Measurements from ENCODE around the gene ERN1.
"Not testable (repeated sequence)": the region's sequence is repeated elsewhere in the genome, so short reads cannot be mapped to it uniquely, and the experiment has no call there.

The ERN1 gene

GRCh38 chr17:64022611-64023063, 107.3 kb downstream of the ERN1 start:
- FAIRE-seq = no peak

DNA sequence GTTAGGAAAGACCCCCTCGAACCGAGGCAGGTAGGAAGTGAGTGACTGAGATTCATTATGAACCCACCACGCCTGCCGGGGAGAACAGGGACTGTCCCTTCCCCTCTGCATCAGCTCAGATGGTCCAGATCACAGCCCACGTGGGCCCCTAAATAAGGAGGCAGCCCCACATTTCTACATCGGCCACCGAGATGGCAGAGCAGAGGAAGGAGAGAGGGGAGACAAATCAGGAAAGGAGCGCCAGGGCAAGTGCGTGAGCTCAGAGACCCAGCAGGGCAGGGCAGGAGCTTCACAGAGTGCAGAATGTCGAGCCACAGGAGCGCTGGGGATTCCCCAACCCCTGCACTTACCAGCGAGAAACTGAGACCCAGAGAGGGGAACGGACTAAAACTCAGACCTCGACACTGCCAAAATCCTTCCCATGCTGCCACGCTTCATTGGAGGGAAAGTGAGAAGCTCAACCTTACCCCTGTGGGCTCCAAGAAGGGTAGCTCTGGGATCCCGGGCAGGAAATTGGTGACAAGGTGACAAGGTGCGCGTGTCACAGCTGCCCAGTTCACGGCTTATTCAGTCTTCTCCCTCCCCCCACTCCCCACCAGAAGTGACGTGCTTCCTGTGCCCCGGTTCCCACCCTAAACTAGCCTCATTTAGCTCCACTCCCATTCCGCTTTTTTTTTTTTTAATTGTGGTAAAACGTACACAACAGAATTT, 109.7 kb downstream of the ERN1 start, which contains the start of gene ICAM2:
Gene ICAM2 (minus strand): TSS at position 578 of the 711 bp plus-strand sequence. CDS start 13,942 bp downstream, outside the sequence.
- no peak for FAIRE-seq

GRCh38 chr17:64019551-64019961, 110.4 kb downstream of the ERN1 start:
- FAIRE-seq = not testable (repeated sequence)

- no peak for FAIRE-seq
Observed at GRCh38 chr17:64017381-64017980, 112.5 kb downstream of the ERN1 start.

- no peak for FAIRE-seq
Observed at GRCh38 chr17:64016974-64017373, 113.0 kb downstream of the ERN1 start.

DNA sequence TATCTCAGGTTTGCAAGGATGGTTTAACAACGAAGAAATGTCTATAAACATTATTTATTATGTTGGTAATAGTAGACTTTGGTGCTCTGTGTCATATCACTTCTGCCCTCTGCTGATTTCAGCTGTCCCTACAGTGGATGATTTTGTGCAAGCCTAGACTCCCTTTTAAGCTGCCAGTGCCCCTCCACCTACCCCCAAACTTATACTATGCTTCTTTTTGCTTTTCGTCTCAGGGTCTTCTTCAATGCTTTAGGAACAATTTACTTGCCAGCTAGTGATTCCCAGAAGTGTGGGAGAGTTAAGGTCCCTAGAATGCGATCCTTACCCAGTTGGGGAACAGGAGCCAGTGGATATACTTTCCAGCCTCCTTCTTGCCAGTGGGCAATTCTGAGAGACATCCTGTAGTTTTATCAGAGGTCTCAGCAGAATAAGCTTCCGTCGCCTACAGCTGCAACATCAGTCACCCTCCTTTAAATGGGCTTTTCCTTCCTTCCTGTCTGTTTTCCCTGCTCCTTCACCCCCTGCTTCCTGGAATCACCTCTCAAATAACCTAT, 113.6 kb downstream of the ERN1 start:
- no peak for FAIRE-seq

GRCh38 chr17:64015447-64015846, 114.5 kb downstream of the ERN1 start:
- FAIRE-seq = no peak

GRCh38 chr17:64009571-64010402, 120.2 kb downstream of the ERN1 start:
- no peak for FAIRE-seq

GRCh38 chr17:64008830-64009229, 121.1 kb downstream of the ERN1 start:
- no peak for FAIRE-seq

DNA sequence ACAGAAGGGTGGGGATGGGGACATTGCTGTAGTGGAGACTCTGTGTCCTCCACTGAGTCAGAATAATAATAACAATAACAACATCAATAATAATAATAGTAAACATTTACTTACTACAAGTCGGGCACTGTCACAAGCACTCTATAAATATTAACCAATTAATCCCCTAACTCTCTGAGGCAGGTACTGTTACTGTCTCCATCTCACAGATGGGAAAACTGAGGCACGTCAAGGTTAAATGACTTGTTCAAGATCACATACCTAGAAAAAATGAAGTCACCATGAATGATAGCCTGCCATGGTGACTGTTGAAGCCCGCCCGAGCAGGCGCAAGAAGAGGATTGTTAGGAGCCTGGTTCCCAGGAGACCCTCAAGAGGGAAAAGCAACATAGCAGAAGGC, 121.6 kb downstream of the ERN1 start:
- FAIRE-seq = no peak

GRCh38 chr17:64007838-64008282, 122.1 kb downstream of the ERN1 start:
- FAIRE-seq = no peak

GRCh38 chr17:64007089-64007837, 122.7 kb downstream of the ERN1 start:
- FAIRE-seq = not testable (repeated sequence)

DNA sequence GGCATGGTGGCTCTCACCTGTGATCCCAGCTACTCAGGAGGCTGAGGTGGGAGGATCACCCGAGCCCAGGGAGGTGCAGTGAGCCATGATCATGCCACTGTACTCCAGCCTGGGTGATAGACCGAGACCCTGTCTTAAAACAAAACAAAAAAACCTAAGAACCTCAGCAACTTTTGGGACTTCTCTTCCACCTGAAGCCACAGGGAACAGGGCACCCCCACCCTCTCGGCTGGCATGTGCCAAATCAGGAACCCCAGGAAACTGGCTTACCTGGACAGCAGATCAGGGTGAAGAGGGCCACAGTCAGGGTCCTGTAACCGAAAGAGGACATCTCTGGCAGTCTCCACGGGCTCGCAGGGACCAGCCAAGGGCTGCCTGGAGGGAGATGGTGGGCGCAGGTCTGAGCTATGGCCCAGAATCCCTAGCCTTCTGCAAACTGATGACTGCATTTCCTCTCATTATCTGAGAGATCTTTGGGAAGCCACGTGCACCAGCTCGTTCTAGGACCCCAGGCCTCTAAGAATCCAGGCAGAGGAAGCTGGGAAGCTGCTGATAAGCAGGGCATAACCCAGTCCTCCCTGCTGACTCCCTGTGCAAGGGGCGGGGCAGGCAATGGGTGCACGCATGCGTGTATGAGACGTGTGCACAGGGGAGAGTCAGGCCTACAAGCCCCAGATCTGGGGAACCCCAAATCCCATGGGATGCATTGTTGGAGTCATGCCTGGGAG, 123.4 kb downstream of the ERN1 start:
- no peak for FAIRE-seq

DNA sequence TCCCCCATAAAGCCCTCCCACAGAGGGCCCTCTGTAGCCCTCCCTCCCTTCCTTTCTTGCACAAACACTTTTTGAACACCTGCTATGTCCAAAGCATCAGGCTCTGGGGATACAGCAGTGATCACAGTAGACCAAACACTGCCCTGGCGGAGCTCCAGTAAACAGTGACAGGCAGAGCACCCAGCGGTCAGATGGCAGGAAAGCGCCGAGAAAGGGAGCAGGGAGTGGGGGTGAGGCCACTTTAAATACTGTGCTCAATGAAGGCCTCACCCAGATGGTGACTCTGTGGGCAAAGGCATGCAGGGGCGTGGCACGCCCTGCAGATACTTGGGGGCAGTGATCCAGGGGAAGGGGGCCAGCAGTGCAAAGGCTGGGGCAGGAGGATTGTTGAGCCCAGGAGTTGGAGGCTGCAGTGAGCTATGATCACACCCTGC, 124.2 kb downstream of the ERN1 start:
- FAIRE-seq = no peak

DNA sequence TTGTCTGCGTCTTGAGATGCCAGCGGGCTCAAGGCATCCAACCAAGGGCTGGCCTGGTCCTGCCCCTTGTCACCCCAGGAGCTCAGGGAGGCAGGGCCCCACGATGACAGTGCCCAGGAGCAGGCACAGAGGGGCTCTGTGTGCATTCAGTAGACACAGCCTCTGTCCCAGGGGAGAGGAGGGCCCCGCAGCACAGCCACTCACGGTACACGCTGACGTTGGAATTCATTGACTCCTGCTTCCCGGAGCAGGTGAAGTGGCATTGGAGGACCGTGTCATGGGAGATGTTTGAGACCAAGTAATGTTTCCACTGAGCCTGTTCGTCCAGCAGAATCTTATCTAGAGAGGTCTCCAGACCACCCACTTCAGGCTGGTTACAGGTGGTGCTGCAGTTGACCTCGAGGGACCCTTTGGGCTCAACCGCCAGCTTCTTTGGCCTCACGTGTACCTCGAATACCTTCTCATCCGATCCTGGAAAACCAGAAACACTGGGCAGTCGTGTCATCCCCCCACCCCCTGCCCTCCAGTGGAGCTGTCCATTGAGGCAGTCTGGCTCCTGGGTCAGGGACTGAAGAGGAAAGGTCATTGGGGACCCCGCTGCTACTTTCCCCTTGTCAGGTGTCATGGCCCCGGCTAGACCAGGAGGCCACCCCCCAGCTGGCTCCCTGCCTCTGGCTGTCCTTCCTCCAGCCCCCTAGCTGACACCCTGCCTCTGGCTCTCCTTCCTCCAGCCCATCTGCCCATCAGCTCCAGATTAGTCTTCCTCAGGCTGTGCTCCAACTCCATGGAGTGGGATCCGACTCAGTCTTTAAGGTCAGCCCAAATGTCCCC, 124.8 kb downstream of the ERN1 start:
- no peak for FAIRE-seq

DNA sequence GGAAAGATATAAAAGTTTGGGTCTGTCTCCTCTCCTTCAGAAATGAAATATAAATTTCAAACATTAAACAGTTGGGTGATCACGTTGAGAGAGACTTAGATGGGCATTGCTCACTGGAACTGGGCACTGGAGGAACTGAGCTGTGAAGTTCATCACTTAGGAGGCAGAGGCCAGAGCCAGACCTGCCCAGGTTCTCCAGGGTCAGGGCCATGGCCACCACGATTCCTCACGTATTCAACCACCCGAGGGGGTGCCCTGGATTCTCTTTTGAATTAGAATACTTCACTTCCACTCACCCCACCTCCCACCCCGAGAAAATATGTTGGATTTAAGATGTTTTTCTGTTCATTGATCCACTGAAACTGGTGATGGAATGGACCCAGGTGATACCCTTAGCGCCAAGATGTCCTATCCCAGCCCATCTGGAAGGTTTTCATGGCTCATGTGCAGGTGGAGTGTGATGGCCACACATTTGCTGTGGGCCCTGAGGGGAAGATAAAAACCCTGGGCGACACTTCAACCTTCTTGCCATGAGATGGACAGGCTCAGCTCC, 125.7 kb downstream of the ERN1 start:
- FAIRE-seq = no peak

- FAIRE-seq = no peak
Observed at GRCh38 chr17:64003526-64004121, 126.3 kb downstream of the ERN1 start.

- no peak for FAIRE-seq
Observed at GRCh38 chr17:64002658-64003525, 127.1 kb downstream of the ERN1 start.

All from islet of Langerhans (tissue), 1 donor.